Left lobe of liver (tissue), 2 donors: ENCODE measurements around the gene DOCK8. TPM values are rescaled to one million over a fixed set of nuclear protein-coding genes. Genes with fewer than 3 reads are reported as not detected.
A peak's percentile ranks its signal among the peaks of the same experiment; 100 is the strongest.

Experiments
- ATAC-seq: fragments of 200-7000 bp; cut with Tn5 transposase; one replicate; pipeline ENCODE4 v1.9.1; 2020; ENCODE audit warnings: mild to moderate bottlenecking, moderate library complexity
- DNase-seq: peaks from one replicate; pipeline ENCODE4 v3.0.0-alpha.2; 2020; ENCODE audit warnings: low spot score
- total RNA-seq: library from RNA; stranded (reverse); gene quantifications from one replicate; pipeline ENCODE4 v1.2.1, GENCODE V29; 2021
- donor health status: DM: no; HTN: no; CAD: no; lungs with moderate emphysema.
- donor health status: DM: no; HTN: yes; CAD: no.

DOCK8 gene
- total RNA-seq, 1 donor from 2014 or later: 10.6 TPM

GRCh38 chr9:304106-304505, 89.4 kb downstream of the DOCK8 start:
- ATAC-seq: no peak
- no peak for DNase-seq

DNA sequence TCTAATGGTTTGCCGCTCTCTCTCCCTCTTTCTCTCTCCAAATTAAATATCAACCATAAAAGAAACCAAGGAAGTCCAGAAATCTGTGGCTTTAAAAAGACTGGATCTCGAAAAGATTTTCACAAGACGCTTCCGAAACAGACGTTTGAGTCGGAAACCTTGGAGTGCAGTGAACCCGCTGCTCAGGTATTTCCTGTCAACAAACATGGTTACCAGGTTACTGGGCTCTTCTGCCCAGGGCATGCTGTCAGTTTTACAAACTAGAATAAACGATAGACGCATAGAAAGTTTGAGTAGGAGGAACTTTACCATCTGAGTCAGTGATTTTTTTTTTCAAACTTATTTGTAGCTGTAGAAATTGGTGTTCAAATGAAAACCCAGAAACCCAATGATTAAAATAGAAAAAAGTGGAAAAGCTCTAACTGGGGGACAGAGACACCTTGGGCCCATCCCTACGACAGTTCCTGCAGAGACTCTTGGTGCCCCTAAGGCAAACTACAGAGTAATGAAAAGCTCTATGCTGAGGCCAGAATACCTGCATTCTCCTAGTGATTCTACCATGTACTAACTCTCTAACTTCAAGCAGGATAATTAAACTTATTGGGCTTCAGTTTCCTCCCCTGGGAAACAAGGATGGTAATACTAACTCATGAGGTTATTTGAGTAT, 90.0 kb downstream of the DOCK8 start:
- DNase-seq: no peak
- ATAC-seq: no peak

- DNase-seq (no peak), ATAC-seq (peak; percentile 56)
Observed at GRCh38 chr9:306907-307306, 92.2 kb downstream of the DOCK8 start.

- ATAC-seq (no peak), DNase-seq (no peak)
Observed at GRCh38 chr9:311841-312240, 97.2 kb downstream of the DOCK8 start.

DNA sequence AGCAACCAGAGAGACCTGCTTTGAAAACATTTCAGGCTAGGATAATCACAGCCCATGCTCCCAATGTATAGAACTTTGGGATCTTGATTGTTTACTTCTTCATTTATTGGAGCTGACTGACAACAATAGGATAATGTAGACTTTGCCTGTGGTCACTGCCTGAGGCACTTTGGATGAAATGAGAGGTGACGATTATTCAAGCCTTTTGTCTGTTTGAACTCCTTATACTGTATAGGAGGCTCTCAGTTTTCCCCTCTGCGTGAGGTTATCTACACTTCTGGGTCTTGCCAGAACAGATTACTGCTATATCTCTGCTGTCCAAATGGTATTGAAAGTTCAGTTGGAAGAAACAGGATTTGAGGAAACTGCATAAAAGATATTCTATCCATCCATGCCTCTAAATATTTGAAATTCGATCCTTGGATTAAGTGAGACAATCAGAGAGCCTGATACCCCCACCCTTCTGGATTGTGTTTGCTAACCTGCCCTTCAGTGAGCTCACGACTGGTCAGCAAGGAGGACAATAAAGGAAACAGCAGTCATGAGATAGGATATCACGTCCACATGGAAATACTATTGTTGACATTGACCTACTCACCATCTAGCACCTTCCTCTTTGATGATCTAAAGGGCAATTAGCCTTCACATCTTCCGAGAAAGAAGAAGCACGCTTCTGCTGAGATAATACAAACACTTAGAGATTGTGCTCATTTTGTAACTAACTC, 98.1 kb downstream of the DOCK8 start:
- DNase-seq (no peak), ATAC-seq (no peak)

GRCh38 chr9:316382-316965, 101.8 kb downstream of the DOCK8 start:
- DNase-seq (no peak), ATAC-seq (no peak)

GRCh38 chr9:318646-319045, 104.0 kb downstream of the DOCK8 start:
- no peak for DNase-seq
- ATAC-seq: no peak

GRCh38 chr9:324971-325370, 110.3 kb downstream of the DOCK8 start:
- ATAC-seq (no peak), DNase-seq (no peak)

DNA sequence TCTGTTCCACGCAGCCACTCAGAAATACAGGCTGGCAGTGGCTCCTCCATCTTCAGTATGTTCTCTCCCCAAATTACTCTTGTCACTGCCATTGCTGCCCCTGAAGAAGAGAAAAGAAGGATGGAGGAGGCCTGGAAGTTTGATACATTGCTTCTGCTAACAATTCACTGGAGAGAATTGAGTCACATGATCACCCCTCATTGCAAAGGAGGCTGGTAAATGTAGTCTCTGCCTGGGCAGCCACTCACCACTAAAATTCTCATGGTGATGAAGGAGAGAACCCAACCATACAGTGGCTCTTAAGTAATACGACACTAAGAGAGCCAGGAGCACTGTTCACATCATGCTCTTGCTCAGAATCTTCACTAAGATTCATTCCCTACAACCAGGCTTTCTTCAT, 112.0 kb downstream of the DOCK8 start:
- ATAC-seq: no peak
- DNase-seq: no peak

GRCh38 chr9:328453-328852, 113.8 kb downstream of the DOCK8 start:
- DNase-seq (no peak), ATAC-seq (no peak)

GRCh38 chr9:331197-331596, 116.5 kb downstream of the DOCK8 start:
- no peak for ATAC-seq
- no peak for DNase-seq

- DNase-seq (no peak), ATAC-seq (no peak)
Observed at GRCh38 chr9:335373-335772, 120.7 kb downstream of the DOCK8 start.

DNA sequence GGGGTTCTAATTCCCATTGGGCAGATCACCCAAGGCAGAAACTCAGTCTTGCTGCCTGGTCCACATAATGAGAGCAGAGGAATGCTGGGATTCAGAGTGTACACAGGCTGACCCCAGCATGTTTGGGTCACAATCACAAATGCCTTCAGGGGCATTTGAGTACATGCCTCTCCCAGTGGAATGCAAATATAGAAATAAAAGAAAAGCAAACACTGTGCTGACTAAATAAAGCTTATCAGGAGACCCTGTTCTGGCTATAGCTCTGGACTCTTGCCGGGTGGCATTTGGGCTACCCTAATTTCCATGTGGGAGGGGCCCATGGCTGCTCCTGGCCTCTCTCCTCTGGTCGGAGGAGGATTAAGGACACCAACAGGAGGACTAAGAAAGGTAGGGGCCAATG, 121.4 kb downstream of the DOCK8 start:
- no peak for DNase-seq
- ATAC-seq: peak; percentile 70

GRCh38 chr9:338602-339001, 123.9 kb downstream of the DOCK8 start:
- DNase-seq (no peak), ATAC-seq (no peak)

GRCh38 chr9:341634-342421, 127.2 kb downstream of the DOCK8 start:
- no peak for DNase-seq
- ATAC-seq: no peak

DNA sequence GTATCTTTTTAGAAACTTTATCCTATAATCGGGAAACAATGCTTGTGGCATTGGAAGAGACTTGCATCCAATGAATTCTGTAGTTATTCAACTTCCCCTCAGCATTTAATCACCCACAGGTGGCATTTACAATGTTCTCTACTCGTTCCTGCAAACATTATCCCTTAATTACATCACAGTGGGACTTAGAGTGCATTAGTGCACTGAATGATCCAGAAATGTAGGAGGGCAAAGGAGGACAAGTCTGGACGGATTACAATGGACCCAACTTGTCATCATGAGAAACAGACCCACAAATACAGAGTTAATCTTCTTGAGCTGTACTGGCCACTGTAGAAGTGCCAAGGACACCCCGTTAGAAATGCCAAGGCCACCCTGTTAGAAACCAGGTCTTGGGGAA, 129.1 kb downstream of the DOCK8 start:
- ATAC-seq: no peak
- DNase-seq: no peak

DNA sequence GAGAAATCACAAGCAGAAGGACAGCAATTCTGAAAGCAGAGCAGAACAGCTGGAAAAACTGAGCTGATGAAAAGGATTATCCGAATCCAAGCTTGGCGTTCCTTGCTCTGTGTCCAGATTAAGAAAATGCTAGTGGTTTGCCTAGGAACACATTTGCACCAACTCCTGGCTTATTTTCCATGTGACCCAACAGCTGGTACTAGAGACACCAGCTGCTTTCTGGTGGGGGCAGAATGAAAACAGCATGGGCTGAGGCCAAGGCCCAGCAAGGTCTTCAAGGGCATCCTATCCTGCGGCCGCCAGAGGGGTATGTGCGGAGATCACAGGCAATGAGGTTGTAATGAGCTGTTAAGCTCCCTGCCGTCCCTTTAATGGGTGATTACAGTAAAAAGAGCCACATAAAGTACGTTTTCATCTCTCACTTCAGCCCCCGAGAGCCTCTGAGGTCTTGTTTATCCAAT, 131.5 kb downstream of the DOCK8 start:
- DNase-seq (no peak), ATAC-seq (no peak)

DNA sequence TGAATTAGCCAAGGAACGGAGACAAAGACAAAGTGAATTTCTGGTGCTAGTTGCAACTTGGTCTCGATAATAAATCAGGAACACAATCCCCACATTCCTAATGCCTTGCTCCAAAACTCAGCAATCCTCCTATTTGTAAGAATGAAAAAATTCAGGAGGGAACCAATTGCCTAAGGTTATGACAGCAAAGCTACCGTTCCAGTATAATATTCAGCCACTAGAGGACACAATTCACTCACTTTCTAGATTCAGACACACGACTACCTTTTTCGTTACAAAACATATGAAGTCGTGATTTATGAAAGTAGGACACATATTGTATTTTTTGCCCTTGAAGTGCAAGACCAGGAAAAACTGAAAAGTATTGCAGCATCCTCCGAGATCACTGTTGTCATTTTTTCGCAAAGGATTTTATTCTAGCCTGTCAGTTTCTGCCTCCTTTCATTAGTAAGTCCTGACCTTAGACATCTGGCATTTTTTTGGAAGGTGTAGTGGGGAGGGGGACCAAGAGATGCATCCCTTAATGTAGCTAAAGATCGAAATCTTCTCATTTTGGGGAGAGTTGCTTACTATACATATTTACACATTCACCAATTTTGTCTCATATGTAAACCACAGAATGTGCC, 133.1 kb downstream of the DOCK8 start:
- ATAC-seq: peak; percentile 85
- no peak for DNase-seq

DNA sequence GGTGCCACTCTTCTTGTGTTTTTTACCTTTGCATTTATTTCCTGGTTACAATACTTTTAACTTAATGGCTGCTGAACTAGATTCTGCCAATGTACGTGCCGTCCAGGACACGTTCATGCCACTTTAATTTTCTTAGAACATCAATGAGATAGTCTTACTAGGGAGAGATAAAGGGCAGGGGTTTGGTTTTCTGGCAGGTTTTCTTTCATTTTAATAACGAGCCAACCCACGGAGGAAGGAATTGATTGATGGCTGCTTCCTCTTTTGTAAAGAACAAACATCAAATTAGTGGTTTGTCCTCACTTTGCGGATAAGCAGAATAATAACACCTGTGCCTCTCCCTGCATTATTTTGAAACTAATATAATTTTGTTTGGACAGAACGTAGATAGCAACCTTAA, 135.7 kb downstream of the DOCK8 start:
- no peak for DNase-seq
- no peak for ATAC-seq

DNA sequence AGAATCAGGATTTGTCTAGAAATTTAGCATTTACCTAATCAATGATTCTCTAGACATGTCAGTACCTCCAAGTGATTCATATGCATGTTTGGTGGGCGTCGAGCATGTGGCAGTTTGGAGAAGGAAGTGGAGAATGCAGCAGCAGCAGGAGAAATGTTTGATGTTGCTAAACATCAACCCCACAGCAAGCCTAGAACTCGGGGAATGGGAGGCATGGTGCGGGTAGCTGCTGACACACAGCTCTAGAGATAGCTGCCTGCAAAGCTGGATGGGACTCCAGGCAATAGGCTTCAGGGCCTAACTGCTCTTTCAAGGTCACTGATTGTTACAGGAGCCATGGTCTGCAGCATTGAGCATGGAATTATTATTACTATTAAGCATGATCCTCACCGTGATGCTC, 137.3 kb downstream of the DOCK8 start:
- no peak for ATAC-seq
- DNase-seq: no peak

GRCh38 chr9:353077-353476, 138.4 kb downstream of the DOCK8 start:
- ATAC-seq (no peak), DNase-seq (no peak)
